PC-3 (cell line): ENCODE results near the gene TMPRSS11E. TPM values are rescaled to one million over a fixed set of nuclear protein-coding genes. Genes with fewer than 3 reads are reported as not detected.

Experiments
- ATAC-seq: fragments of 200-7000 bp; cut with Tn5 transposase; 2 replicates; pipeline ENCODE4 v1.9.1; 2020; ENCODE audit warnings: mild to moderate bottlenecking, moderate library complexity
- BruUV-seq: library from RNA; stranded (reverse); fragments of 400-500 nt; replicated peaks from 2 replicates; lab custom pipeline; 2021; lab: Mats Ljungman, UMichigan
- CTCF ChIA-PET: fragments of 300-600 bp; sonication (Branson Sonifier 250); formaldehyde crosslinking; loops from one replicate; lab custom pipeline; 2022; ENCODE audit warnings: antibody characterized with exemption; lab: Charles Lee
- POLR2A ChIA-PET: fragments of 300-600 bp; sonication (Branson Sonifier 250); formaldehyde crosslinking; loops from one replicate; lab custom pipeline; 2022; ENCODE audit warnings: antibody characterized with exemption; ENCODE audit not compliant: unreplicated experiment; lab: Charles Lee
- DNase-seq: peaks from one replicate; pipeline ENCODE4 v3.0.0-alpha.2; 2015
- H2AFZ ChIP-seq: fragments of 300-600 bp; sonication (generic); 2 replicates; pipeline ENCODE4 v1.6.0; 2016; ENCODE audit warnings: antibody characterized with exemption, low read length
- H3F3A ChIP-seq: fragments of 300-600 bp; sonication (generic); one replicate; pipeline ENCODE4 v1.6.0; 2017; ENCODE audit warnings: antibody characterized with exemption, low read length, control low read depth, mild to moderate bottlenecking; ENCODE audit not compliant: unreplicated experiment
- H3K27ac ChIP-seq: fragments of 300-600 bp; sonication (generic); 2 replicates; pipeline ENCODE4 v1.5.1; 2016; ENCODE audit warnings: mild to moderate bottlenecking, low read length
- H3K27me3 ChIP-seq: fragments of 300-600 bp; sonication (generic); 2 replicates; pipeline ENCODE4 v1.6.1; 2016; ENCODE audit warnings: low read length, mixed read lengths
- H3K36me3 ChIP-seq: fragments of 300-600 bp; sonication (generic); 2 replicates; pipeline ENCODE4 v1.6.1; 2016; ENCODE audit warnings: low read depth, mixed run types, low read length, mixed read lengths
- H3K4me1 ChIP-seq: fragments of 300-600 bp; sonication (generic); 2 replicates; pipeline ENCODE4 v1.5.1; 2016; ENCODE audit warnings: low read length; ENCODE audit not compliant: insufficient read depth
- H3K4me2 ChIP-seq: fragments of 300-600 bp; sonication (generic); 2 replicates; pipeline ENCODE4 v1.6.0; 2016; ENCODE audit warnings: low read length
- H3K4me3 ChIP-seq: fragments of 300-600 bp; sonication (generic); 2 replicates; pipeline ENCODE4 v1.5.1; 2016; ENCODE audit warnings: mild to moderate bottlenecking, low read length, mixed read lengths
- H3K79me2 ChIP-seq: fragments of 300-600 bp; sonication (generic); 2 replicates; pipeline ENCODE4 v1.6.1; 2017; ENCODE audit warnings: low read length, mixed read lengths
- H3K9ac ChIP-seq: fragments of 300-600 bp; sonication (generic); 2 replicates; pipeline ENCODE4 v1.6.0; 2016; ENCODE audit warnings: mild to moderate bottlenecking, low read length
- H3K9me2 ChIP-seq: fragments of 300-600 bp; sonication (generic); replicated peaks from 2 replicates; pipeline ENCODE4 v1.6.1; 2016; ENCODE audit warnings: mixed run types, low read length, mixed read lengths
- H3K9me3 ChIP-seq: fragments of 300-600 bp; sonication (generic); 2 replicates; pipeline ENCODE4 v1.6.1; 2016; ENCODE audit warnings: low read length, mixed read lengths
- H4K20me1 ChIP-seq: fragments of 300-600 bp; sonication (generic); 2 replicates; pipeline ENCODE4 v1.6.1; 2016; ENCODE audit warnings: low read length, mixed read lengths
- EZH2 ChIP-seq: fragments of 300-600 bp; sonication (generic); IDR thresholded peaks from one replicate; pipeline ENCODE4 v1.6.1; 2017; ENCODE audit warnings: antibody characterized with exemption, mild to moderate bottlenecking, low read length; ENCODE audit not compliant: unreplicated experiment
- EZH2phosphoT487 ChIP-seq: fragments of 300-600 bp; sonication (generic); IDR thresholded peaks from 2 replicates; pipeline ENCODE4 v1.6.1; 2018; ENCODE audit warnings: mild to moderate bottlenecking, antibody characterized with exemption, low read length, borderline replicate concordance
- intact Hi-C: fragments of 100-400 bp; cut with micrococcal nuclease; formaldehyde crosslinking; loops from 2 replicates; pipeline ENCODE4 v1.9.0; 2023
- total RNA-seq: library from RNA; depleted of rRNA; stranded (reverse); fragments of >200 nt; gene quantifications from 2 replicates; pipeline ENCODE4 v1.2.3, GENCODE V29; 2014
- TF ChIP-seq, protein P1 (sequence below): fragments of 300-600 bp; sonication (generic); conservative IDR thresholded peaks from 2 replicates; pipeline ENCODE4 v1.5.1; 2017; ENCODE audit warnings: antibody characterized with exemption, low read depth, mild to moderate bottlenecking, low read length

TMPRSS11E gene
- total RNA-seq, 1 experiment from 2014 or later: not detected

DNA sequence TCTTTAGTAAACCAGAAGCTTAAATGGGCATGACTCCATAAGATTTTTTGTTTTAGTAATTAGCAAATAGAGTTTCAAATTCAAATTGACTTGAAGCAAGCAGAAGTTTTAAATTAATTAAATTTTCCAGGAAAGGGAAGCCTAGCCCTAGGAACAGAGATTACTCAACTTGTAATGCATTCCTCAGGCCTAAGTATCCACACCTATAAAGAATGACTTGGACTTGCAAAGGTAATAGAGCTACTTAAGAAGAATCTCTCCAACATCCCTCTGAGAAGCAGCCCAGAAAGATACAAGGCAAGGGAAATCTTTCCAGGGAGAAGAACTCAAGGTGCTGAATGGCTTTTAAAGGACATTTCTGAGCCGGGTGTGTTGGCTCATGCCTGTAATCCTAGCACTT, 16.9 kb upstream of the TMPRSS11E start:
- BruUV-seq: no TSS peak
- Histone ChIP-seq H3K4me1 (0 out of 2 replicates have a peak, but pooled peaks cover 4% of the 10 kb centered on the region), H3K9ac (no peak overlapping the region), H3K4me3 (no peak overlapping the region), H3K9me2 (no peaks in the 10 kb centered on the region), H3K9me3 (no peaks in the 10 kb centered on the region), H2AFZ (no peak overlapping the region), H4K20me1 (no peaks in the 10 kb centered on the region), H3K79me2 (no peaks in the 10 kb centered on the region), H3F3A (no peaks in the 10 kb centered on the region), H3K27ac (no peak overlapping the region), H3K36me3 (no peaks in the 10 kb centered on the region), H3K4me2 (no peak overlapping the region), H3K27me3 (no peaks in the 10 kb centered on the region)
- TF ChIP-seq EZH2: no peak
- POLR2A ChIA-PET: interaction anchor here (0.6 kb wide), 1 partner anchor 55 kb away, joined by 3 read pairs; no protein-coding TSS in a partner anchor
- intact Hi-C loops: no loop called here
- CTCF ChIA-PET: no interaction called here
- ATAC-seq: no peak
- no peak for DNase-seq

DNA sequence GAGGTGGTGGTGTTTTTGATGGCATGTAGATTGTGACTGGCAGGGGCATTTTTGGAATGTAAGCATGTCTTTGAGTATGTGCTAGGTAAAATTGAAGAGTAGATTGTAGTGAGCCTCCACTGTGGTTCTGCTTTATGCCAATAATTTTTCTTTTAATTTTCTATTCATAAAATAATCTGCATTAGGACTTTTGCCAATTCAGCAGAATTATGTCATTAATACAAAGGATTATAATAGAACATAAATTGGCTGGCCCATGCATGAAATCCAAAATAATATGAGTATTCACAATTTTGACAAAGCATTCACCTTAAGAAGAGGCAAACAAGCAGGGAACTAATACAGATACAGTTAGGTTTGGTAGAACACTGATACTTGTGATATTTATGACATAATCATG, 14.9 kb upstream of the TMPRSS11E start:
- no peak overlapping the region for H2AFZ ChIP-seq
- ChIA-PET POLR2A (no interaction called here), CTCF (no interaction called here)
- H3K9me2 ChIP-seq: no peaks in the 10 kb centered on the region
- ATAC-seq (no peak), DNase-seq (no peak)
- 0 out of 2 replicates have a peak, but pooled peaks cover 4% of the 10 kb centered on the region for H3K4me1 ChIP-seq
- no peaks in the 10 kb centered on the region for H4K20me1 ChIP-seq
- no peak overlapping the region for H3K27ac ChIP-seq
- no peaks in the 10 kb centered on the region for H3K79me2 ChIP-seq
- no peak overlapping the region for H3K4me3 ChIP-seq
- no TSS peak for BruUV-seq
- no peak for TF ChIP-seq EZH2phosphoT487
- no peak for TF ChIP-seq EZH2
- TF ChIP-seq, protein P1, sequence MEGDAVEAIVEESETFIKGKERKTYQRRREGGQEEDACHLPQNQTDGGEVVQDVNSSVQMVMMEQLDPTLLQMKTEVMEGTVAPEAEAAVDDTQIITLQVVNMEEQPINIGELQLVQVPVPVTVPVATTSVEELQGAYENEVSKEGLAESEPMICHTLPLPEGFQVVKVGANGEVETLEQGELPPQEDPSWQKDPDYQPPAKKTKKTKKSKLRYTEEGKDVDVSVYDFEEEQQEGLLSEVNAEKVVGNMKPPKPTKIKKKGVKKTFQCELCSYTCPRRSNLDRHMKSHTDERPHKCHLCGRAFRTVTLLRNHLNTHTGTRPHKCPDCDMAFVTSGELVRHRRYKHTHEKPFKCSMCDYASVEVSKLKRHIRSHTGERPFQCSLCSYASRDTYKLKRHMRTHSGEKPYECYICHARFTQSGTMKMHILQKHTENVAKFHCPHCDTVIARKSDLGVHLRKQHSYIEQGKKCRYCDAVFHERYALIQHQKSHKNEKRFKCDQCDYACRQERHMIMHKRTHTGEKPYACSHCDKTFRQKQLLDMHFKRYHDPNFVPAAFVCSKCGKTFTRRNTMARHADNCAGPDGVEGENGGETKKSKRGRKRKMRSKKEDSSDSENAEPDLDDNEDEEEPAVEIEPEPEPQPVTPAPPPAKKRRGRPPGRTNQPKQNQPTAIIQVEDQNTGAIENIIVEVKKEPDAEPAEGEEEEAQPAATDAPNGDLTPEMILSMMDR: no peak
- H3K27me3 ChIP-seq: no peaks in the 10 kb centered on the region
- H3K9me3 ChIP-seq: no peaks in the 10 kb centered on the region
- H3F3A ChIP-seq: no peaks in the 10 kb centered on the region
- H3K9ac ChIP-seq: no peak overlapping the region
- H3K36me3 ChIP-seq: no peaks in the 10 kb centered on the region
- no peak overlapping the region for H3K4me2 ChIP-seq
- intact Hi-C loops: no loop called here

DNA sequence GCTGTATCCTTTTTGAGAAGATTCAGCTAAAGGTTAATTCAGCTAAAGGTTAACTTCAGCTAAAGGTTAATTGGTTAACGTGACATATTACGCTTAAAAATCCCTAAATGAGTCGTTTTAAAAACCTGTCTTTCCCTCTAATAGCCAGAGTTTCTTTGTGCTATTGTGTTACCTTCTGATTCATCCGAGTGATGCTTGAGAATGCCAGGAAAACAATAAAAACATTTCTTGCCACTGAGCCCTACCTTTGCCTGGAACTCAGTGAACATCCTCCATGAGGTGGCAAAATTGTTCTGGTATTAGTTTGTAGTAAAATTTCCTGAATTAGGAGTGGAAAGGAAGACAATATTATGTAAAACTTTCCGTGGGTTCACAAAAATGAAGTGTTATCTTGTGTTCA, 13.7 kb upstream of the TMPRSS11E start:
- Histone ChIP-seq H3K27me3 (no peaks in the 10 kb centered on the region), H2AFZ (peak overlapping the region; percentile 17; the same call in 1 of the 2 replicates), H3K79me2 (no peaks in the 10 kb centered on the region), H3F3A (no peaks in the 10 kb centered on the region), H3K4me2 (no peak overlapping the region), H3K4me3 (no peak overlapping the region), H3K9me3 (no peaks in the 10 kb centered on the region), H3K27ac (no peak overlapping the region), H3K9me2 (no peaks in the 10 kb centered on the region), H3K4me1 (0 out of 2 replicates have a peak, but pooled peaks cover 4% of the 10 kb centered on the region), H3K9ac (no peak overlapping the region), H4K20me1 (no peaks in the 10 kb centered on the region), H3K36me3 (no peaks in the 10 kb centered on the region)
- TF ChIP-seq EZH2phosphoT487: no peak
- TF ChIP-seq, protein P1: no peak
- no peak for TF ChIP-seq EZH2
- ATAC-seq: no peak
- CTCF ChIA-PET: no interaction called here
- no TSS peak for BruUV-seq
- peak; percentile 29 for DNase-seq
- intact Hi-C loops: no loop called here
- POLR2A ChIA-PET: no interaction called here
